Transverse colon (tissue), 4 donors: ENCODE measurements around the gene PPM1H.

Experiments used
- CTCF ChIP-seq, 5 experiments: fragments of 200-600 bp in 3 of 5; fragments of 450-650 bp in 2 of 5; sonication (generic) in 3 of 5; IDR thresholded peaks; 1 replicate in 2 of 5; 2 replicates in 3 of 5; pipeline ENCODE4 v1.5.1; 2016 to 2017; ENCODE audit warnings: antibody characterized with exemption in 5 of 5, inconsistent platforms in 3 of 5, mild to moderate bottlenecking in 2 of 5, moderate library complexity in 1 of 5
- EP300 ChIP-seq: sonication (generic); formaldehyde crosslinking; IDR thresholded peaks from one replicate; pipeline ENCODE4 v1.6.1; 2017; ENCODE audit warnings: antibody characterized with exemption, low read depth
- POLR2A ChIP-seq: fragments of 450-650 bp; IDR thresholded peaks from one replicate; pipeline ENCODE4 v1.6.1; 2016; ENCODE audit warnings: antibody characterized with exemption, mild to moderate bottlenecking, moderate library complexity
- POLR2AphosphoS5 ChIP-seq, 3 donors: sonication (generic); formaldehyde crosslinking; IDR thresholded peaks; one replicate each; pipeline ENCODE4 v1.6.1; 2016; ENCODE audit warnings: antibody characterized with exemption in 3 of 3

GRCh38 chr12:62660756-62661155, 274.2 kb downstream of the PPM1H start:
- TF ChIP-seq CTCF (IDR thresholded peaks at IDR 0.05) (no peak), EP300 (no peak), POLR2A (no peak), POLR2AphosphoS5 (IDR thresholded peaks at IDR 0.05) (no peak)
